GM23338 (cell line): ENCODE measurements around the gene TRAF2. TPM values are rescaled to one million over a fixed set of nuclear protein-coding genes. Genes with fewer than 3 reads are reported as not detected.

Source experiments
- ATAC-seq: fragments of 200-7000 bp; cut with Tn5 transposase; 3 replicates; pipeline ENCODE4 v1.9.1; 2020
- DNase-seq: peaks from one replicate; pipeline ENCODE4 v3.0.0-alpha.2; 2015; ENCODE audit warnings: low spot score
- H2AFZ ChIP-seq: fragments of 200-600 bp; sonication (generic); 2 replicates; pipeline ENCODE4 v1.8.0; 2016; ENCODE audit warnings: antibody characterized with exemption, mild to moderate bottlenecking, moderate library complexity
- H3F3A ChIP-seq: fragments of 200-600 bp; sonication (generic); replicated peaks from 2 replicates; pipeline ENCODE4 v1.8.0; 2017; ENCODE audit warnings: antibody characterized with exemption, mixed run types, low read depth
- H3K27ac ChIP-seq: fragments of 200-600 bp; sonication (generic); 2 replicates; pipeline ENCODE4 v1.6.1; 2016; ENCODE audit warnings: low read depth
- H3K27me3 ChIP-seq: fragments of 200-600 bp; sonication (generic); 2 replicates; pipeline ENCODE4 v1.8.0; 2016; ENCODE audit warnings: mild to moderate bottlenecking, mixed run types, moderate library complexity; ENCODE audit not compliant: insufficient read depth
- H3K36me3 ChIP-seq: fragments of 200-600 bp; sonication (generic); 2 replicates; pipeline ENCODE4 v1.8.0; 2016; ENCODE audit warnings: mild to moderate bottlenecking; ENCODE audit not compliant: insufficient read depth
- H3K4me1 ChIP-seq: fragments of 200-600 bp; sonication (generic); 2 replicates; pipeline ENCODE4 v1.8.0; 2016; ENCODE audit warnings: mild to moderate bottlenecking, moderate library complexity; ENCODE audit not compliant: insufficient read depth
- H3K4me2 ChIP-seq: fragments of 200-600 bp; sonication (generic); 2 replicates; pipeline ENCODE4 v1.7.1; 2017; ENCODE audit warnings: mixed run types
- H3K4me3 ChIP-seq: fragments of 200-600 bp; sonication (generic); 2 replicates; pipeline ENCODE4 v1.6.1; 2016; ENCODE audit warnings: mixed run types
- H3K79me2 ChIP-seq: fragments of 200-600 bp; sonication (generic); replicated peaks from 2 replicates; pipeline ENCODE4 v1.8.0; 2017; ENCODE audit warnings: mild to moderate bottlenecking; ENCODE audit not compliant: insufficient read depth
- H3K9me2 ChIP-seq: fragments of 200-600 bp; sonication (generic); 2 replicates; pipeline ENCODE4 v1.8.0; 2017; ENCODE audit not compliant: insufficient read depth
- H4K20me1 ChIP-seq: fragments of 200-600 bp; sonication (generic); replicated peaks from 2 replicates; pipeline ENCODE4 v1.8.0; 2017; ENCODE audit warnings: mild to moderate bottlenecking; ENCODE audit not compliant: insufficient read depth
- H3K27ac Mint-ChIP-seq: 2 replicates; pipeline ENCODE4 v1.8.0; 2020; ENCODE audit warnings: inconsistent platforms, mild to moderate bottlenecking, moderate library complexity, mixed read lengths
- H3K27me3 Mint-ChIP-seq: 3 replicates; pipeline ENCODE4 v1.8.0; 2022; ENCODE audit warnings: low read depth, mild to moderate bottlenecking, moderate library complexity, mixed read lengths, inconsistent platforms; ENCODE audit not compliant: insufficient read depth, poor library complexity
- H3K36me3 Mint-ChIP-seq: 3 replicates; pipeline ENCODE4 v1.8.0; 2021; ENCODE audit warnings: low read depth, mild to moderate bottlenecking, inconsistent platforms, moderate library complexity, mixed read lengths
- H3K4me1 Mint-ChIP-seq: 3 replicates; pipeline ENCODE4 v1.8.0; 2020; ENCODE audit warnings: mild to moderate bottlenecking, inconsistent platforms, mixed read lengths
- H3K4me3 Mint-ChIP-seq: 3 replicates; pipeline ENCODE4 v1.8.0; 2021; ENCODE audit warnings: moderate library complexity, mild to moderate bottlenecking, inconsistent platforms, mixed read lengths
- H3K9me3 Mint-ChIP-seq: 3 replicates; pipeline ENCODE4 v1.8.0; 2020; ENCODE audit warnings: moderate library complexity, mild to moderate bottlenecking, inconsistent platforms, mixed read lengths
- EZH2 ChIP-seq: fragments of 200-600 bp; sonication (generic); IDR thresholded peaks from one replicate; pipeline ENCODE4 v1.8.0; 2017; ENCODE audit warnings: antibody characterized with exemption, mild to moderate bottlenecking, low read depth; ENCODE audit not compliant: unreplicated experiment
- EZH2phosphoT487 ChIP-seq: fragments of 200-600 bp; sonication (generic); IDR thresholded peaks from one replicate; pipeline ENCODE4 v1.8.1; 2018; ENCODE audit warnings: antibody characterized with exemption; ENCODE audit not compliant: unreplicated experiment
- JUNB ChIP-seq: IDR thresholded peaks from one replicate; pipeline ENCODE4 v1.6.1; 2016; ENCODE audit warnings: antibody characterized with exemption; ENCODE audit not compliant: unreplicated experiment
- NANOG ChIP-seq: IDR thresholded peaks from 2 replicates; pipeline ENCODE4 v1.6.1; 2016; ENCODE audit warnings: antibody characterized with exemption, borderline replicate concordance
- POLR2AphosphoS5 ChIP-seq: IDR thresholded peaks from 2 replicates; pipeline ENCODE4 v1.6.1; 2016; ENCODE audit warnings: antibody characterized with exemption, low read depth
- STAT1 ChIP-seq: IDR thresholded peaks from one replicate; pipeline ENCODE4 v1.6.1; 2016; ENCODE audit warnings: antibody characterized with exemption; ENCODE audit not compliant: unreplicated experiment
- ZNF114 ChIP-seq: fragments of 250-450 bp; sonication (Bioruptor Pico); IDR thresholded peaks from 2 replicates; pipeline ENCODE4 v1.5.0; 2020; ENCODE audit warnings: mild to moderate bottlenecking, moderate library complexity
- ZNF331 ChIP-seq: fragments of 250-450 bp; sonication (Bioruptor Pico); IDR thresholded peaks from 2 replicates; pipeline ENCODE4 v1.5.0; 2020; ENCODE audit warnings: low read depth, mild to moderate bottlenecking, moderate library complexity
- polyA plus RNA-seq: library from polyadenylated mRNA; unstranded; fragments of >200 nt; fragmentation: Nextera tagmentation; extraction: Ambion mirVana; gene quantifications from 2 replicates; pipeline ENCODE4 v1.2.1, GENCODE V29; 2016
- total RNA-seq: library from RNA; depleted of rRNA; stranded (reverse); fragments of >200 nt; shearing (Covaris generic); gene quantifications from 2 replicates; pipeline ENCODE4 v1.2.3, GENCODE V29; 2014
- TF ChIP-seq, protein P1 (sequence below), 2 experiments: fragments of 200-600 bp in 1 of 2; sonication (generic) in 1 of 2; conservative IDR thresholded peaks; 2 replicates each; pipeline versions ENCODE4 v1.5.1 to v1.6.1; 2016 to 2017; ENCODE audit warnings: antibody characterized with exemption in 2 of 2, low read depth in 2 of 2, mild to moderate bottlenecking in 2 of 2, moderate library complexity in 1 of 2
- TF ChIP-seq, protein P2 (sequence below): IDR thresholded peaks from one replicate; pipeline ENCODE4 v1.6.1; 2018; ENCODE audit warnings: antibody characterized with exemption; ENCODE audit not compliant: unreplicated experiment
- TF ChIP-seq, protein P3 (sequence below): fragments of 250-450 bp; sonication (Bioruptor Pico); IDR thresholded peaks from 2 replicates; pipeline ENCODE4 v1.5.0; 2020; ENCODE audit warnings: mild to moderate bottlenecking, moderate library complexity
- TF ChIP-seq, protein P4 (sequence below): IDR thresholded peaks from 2 replicates; pipeline ENCODE4 v1.6.1; 2016; ENCODE audit warnings: antibody characterized with exemption

Gene TRAF2
- total and polyA plus RNA-seq, 2 experiments from 2014 or later = 25.4 to 39.9 TPM

DNA sequence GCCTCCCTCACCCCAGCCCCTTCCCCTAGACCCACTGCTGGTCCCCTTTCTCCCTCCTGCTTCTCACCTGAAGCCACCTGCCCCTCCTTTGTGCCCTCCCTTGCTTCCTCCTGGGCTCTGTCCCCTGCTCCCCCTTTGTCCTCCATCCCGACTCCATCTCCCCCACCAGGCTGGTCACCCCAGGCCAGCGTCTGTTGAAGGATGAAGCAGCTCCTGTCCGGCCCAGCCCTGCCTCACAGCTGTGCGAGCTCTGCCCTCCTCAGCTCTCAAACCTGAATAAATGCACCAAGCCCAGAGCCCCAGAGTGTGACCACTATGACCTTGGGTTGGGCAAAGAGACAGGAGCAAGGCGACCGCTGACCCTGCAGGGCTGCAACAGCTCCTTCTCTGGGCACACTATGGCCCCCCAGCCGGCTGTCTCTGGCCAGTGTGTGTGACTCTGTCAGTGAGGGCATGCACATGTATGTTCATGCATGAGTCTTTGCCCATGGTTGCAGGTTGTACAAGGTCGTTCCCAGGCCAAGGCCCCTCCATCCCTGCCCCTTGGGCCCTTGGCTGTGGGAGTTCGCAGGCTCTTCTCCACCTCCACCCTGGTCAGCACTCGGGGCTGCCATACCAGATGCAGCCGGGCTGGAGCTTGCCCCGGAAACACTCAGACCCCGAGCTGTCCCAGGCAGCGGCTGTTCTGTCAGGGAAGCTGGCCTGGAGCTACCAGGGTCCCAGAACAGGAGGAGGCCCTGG is 69.1 kb downstream of the TRAF2 start:
- Histone ChIP-seq H3K4me3 (no peak overlapping the region), H3K27ac (no peak overlapping the region), H3F3A (no peaks in the 10 kb centered on the region), H4K20me1 (no peaks in the 10 kb centered on the region), H3K27me3 (no peaks in the 10 kb centered on the region), H3K4me1 (no peaks in the 10 kb centered on the region; the same call in 1 of the 2 replicates), H3K4me2 (no peak overlapping the region), H3K36me3 (no peaks in the 10 kb centered on the region), H3K9me2 (0 out of 2 replicates have a peak, but pooled peaks cover 6% of the 10 kb centered on the region), H3K79me2 (no peaks in the 10 kb centered on the region), H2AFZ (no peak overlapping the region)
- Mint-ChIP-seq H3K4me1 (no peaks in the 10 kb centered on the region; the same call in 2 of the 3 replicates), H3K27ac (no peak overlapping the region), H3K36me3 (no peaks in the 10 kb centered on the region; the same call in 2 of the 3 replicates), H3K4me3 (no peak overlapping the region), H3K9me3 (peaks cover 4% of the 10 kb centered on the region; the same call in 2 of the 3 replicates), H3K27me3 (peaks cover 5% of the 10 kb centered on the region)
- DNase-seq (no peak), ATAC-seq (no peak)
- no peak for TF ChIP-seq ZNF114 (CRISPR knock-in tag)
- no peak for TF ChIP-seq NANOG
- no peak for TF ChIP-seq EZH2
- no peak for TF ChIP-seq ZNF331
- TF ChIP-seq EZH2phosphoT487 = no peak
- TF ChIP-seq, protein P1, sequence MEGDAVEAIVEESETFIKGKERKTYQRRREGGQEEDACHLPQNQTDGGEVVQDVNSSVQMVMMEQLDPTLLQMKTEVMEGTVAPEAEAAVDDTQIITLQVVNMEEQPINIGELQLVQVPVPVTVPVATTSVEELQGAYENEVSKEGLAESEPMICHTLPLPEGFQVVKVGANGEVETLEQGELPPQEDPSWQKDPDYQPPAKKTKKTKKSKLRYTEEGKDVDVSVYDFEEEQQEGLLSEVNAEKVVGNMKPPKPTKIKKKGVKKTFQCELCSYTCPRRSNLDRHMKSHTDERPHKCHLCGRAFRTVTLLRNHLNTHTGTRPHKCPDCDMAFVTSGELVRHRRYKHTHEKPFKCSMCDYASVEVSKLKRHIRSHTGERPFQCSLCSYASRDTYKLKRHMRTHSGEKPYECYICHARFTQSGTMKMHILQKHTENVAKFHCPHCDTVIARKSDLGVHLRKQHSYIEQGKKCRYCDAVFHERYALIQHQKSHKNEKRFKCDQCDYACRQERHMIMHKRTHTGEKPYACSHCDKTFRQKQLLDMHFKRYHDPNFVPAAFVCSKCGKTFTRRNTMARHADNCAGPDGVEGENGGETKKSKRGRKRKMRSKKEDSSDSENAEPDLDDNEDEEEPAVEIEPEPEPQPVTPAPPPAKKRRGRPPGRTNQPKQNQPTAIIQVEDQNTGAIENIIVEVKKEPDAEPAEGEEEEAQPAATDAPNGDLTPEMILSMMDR (conservative IDR thresholded peaks at IDR 0.05; ENCODE audit: low read depth in 2 of 2) = no peak
- TF ChIP-seq POLR2AphosphoS5 = no peak
- no peak for TF ChIP-seq JUNB
- TF ChIP-seq, protein P2, sequence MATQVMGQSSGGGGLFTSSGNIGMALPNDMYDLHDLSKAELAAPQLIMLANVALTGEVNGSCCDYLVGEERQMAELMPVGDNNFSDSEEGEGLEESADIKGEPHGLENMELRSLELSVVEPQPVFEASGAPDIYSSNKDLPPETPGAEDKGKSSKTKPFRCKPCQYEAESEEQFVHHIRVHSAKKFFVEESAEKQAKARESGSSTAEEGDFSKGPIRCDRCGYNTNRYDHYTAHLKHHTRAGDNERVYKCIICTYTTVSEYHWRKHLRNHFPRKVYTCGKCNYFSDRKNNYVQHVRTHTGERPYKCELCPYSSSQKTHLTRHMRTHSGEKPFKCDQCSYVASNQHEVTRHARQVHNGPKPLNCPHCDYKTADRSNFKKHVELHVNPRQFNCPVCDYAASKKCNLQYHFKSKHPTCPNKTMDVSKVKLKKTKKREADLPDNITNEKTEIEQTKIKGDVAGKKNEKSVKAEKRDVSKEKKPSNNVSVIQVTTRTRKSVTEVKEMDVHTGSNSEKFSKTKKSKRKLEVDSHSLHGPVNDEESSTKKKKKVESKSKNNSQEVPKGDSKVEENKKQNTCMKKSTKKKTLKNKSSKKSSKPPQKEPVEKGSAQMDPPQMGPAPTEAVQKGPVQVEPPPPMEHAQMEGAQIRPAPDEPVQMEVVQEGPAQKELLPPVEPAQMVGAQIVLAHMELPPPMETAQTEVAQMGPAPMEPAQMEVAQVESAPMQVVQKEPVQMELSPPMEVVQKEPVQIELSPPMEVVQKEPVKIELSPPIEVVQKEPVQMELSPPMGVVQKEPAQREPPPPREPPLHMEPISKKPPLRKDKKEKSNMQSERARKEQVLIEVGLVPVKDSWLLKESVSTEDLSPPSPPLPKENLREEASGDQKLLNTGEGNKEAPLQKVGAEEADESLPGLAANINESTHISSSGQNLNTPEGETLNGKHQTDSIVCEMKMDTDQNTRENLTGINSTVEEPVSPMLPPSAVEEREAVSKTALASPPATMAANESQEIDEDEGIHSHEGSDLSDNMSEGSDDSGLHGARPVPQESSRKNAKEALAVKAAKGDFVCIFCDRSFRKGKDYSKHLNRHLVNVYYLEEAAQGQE = no peak
- TF ChIP-seq, protein P3, sequence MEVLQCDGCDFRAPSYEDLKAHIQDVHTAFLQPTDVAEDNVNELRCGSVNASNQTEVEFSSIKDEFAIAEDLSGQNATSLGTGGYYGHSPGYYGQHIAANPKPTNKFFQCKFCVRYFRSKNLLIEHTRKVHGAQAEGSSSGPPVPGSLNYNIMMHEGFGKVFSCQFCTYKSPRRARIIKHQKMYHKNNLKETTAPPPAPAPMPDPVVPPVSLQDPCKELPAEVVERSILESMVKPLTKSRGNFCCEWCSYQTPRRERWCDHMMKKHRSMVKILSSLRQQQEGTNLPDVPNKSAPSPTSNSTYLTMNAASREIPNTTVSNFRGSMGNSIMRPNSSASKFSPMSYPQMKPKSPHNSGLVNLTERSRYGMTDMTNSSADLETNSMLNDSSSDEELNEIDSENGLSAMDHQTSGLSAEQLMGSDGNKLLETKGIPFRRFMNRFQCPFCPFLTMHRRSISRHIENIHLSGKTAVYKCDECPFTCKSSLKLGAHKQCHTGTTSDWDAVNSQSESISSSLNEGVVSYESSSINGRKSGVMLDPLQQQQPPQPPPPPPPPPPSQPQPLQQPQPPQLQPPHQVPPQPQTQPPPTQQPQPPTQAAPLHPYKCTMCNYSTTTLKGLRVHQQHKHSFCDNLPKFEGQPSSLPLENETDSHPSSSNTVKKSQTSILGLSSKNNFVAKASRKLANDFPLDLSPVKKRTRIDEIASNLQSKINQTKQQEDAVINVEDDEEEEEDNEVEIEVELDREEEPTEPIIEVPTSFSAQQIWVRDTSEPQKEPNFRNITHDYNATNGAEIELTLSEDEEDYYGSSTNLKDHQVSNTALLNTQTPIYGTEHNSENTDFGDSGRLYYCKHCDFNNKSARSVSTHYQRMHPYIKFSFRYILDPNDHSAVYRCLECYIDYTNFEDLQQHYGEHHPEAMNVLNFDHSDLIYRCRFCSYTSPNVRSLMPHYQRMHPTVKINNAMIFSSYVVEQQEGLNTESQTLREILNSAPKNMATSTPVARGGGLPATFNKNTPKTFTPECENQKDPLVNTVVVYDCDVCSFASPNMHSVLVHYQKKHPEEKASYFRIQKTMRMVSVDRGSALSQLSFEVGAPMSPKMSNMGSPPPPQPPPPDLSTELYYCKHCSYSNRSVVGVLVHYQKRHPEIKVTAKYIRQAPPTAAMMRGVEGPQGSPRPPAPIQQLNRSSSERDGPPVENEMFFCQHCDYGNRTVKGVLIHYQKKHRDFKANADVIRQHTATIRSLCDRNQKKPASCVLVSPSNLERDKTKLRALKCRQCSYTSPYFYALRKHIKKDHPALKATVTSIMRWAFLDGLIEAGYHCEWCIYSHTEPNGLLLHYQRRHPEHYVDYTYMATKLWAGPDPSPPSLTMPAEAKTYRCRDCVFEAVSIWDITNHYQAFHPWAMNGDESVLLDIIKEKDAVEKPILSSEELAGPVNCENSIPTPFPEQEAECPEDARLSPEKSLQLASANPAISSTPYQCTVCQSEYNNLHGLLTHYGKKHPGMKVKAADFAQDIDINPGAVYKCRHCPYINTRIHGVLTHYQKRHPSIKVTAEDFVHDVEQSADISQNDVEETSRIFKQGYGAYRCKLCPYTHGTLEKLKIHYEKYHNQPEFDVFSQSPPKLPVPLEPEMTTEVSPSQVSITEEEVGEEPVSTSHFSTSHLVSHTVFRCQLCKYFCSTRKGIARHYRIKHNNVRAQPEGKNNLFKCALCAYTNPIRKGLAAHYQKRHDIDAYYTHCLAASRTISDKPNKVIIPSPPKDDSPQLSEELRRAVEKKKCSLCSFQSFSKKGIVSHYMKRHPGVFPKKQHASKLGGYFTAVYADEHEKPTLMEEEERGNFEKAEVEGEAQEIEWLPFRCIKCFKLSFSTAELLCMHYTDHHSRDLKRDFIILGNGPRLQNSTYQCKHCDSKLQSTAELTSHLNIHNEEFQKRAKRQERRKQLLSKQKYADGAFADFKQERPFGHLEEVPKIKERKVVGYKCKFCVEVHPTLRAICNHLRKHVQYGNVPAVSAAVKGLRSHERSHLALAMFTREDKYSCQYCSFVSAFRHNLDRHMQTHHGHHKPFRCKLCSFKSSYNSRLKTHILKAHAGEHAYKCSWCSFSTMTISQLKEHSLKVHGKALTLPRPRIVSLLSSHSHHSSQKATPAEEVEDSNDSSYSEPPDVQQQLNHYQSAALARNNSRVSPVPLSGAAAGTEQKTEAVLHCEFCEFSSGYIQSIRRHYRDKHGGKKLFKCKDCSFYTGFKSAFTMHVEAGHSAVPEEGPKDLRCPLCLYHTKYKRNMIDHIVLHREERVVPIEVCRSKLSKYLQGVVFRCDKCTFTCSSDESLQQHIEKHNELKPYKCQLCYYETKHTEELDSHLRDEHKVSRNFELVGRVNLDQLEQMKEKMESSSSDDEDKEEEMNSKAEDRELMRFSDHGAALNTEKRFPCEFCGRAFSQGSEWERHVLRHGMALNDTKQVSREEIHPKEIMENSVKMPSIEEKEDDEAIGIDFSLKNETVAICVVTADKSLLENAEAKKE = no peak
- no peak for TF ChIP-seq STAT1
- TF ChIP-seq, protein P4, sequence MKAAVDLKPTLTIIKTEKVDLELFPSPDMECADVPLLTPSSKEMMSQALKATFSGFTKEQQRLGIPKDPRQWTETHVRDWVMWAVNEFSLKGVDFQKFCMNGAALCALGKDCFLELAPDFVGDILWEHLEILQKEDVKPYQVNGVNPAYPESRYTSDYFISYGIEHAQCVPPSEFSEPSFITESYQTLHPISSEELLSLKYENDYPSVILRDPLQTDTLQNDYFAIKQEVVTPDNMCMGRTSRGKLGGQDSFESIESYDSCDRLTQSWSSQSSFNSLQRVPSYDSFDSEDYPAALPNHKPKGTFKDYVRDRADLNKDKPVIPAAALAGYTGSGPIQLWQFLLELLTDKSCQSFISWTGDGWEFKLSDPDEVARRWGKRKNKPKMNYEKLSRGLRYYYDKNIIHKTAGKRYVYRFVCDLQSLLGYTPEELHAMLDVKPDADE = no peak
